NCI-H2107 treated with DMSO at 0.1 percent for 48 hours (cell line): ENCODE data around the gene VSTM4.

ENCODE experiments used
- DNase-seq: peaks from one replicate; lab custom pipeline; 2025; ENCODE audit not compliant: unreplicated experiment; lab: John Stamatoyannopoulos, UW

Gene VSTM4

DNA sequence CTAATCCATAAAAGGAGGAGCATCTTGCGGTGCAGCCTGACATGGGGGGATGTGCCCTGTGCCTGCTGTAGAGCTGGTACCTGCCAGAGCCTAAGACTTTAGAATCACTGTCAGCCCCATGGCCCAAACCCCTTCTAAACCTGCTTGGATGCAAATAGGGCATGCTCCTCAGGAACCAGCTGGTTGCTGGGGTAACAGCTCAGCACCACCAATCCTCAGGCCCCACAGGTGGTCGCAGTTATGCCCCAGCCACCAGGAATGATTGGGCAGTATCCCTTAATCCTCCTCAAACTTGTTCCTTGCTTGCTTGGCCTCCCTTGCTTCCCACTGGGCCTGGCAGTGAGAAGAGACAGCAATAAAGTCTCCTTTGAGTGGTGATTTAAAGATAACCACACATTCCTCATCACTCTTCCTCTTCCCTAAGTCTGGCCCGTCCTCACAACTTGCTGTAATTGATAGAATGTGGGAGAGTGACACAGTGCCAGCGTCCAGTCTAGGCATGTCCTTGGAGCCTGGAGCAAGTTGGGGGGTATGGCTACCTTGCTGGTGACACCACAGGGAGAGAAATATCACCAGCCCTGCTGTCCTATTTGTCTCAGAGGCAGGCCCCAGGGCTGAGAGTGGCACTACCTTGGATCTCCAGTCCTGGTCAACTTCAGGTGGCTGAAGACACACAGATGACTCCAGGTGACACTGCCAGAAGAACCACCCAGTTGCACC, 43.0 kb downstream of the VSTM4 start:
- DNase-seq, result no peak

DNA sequence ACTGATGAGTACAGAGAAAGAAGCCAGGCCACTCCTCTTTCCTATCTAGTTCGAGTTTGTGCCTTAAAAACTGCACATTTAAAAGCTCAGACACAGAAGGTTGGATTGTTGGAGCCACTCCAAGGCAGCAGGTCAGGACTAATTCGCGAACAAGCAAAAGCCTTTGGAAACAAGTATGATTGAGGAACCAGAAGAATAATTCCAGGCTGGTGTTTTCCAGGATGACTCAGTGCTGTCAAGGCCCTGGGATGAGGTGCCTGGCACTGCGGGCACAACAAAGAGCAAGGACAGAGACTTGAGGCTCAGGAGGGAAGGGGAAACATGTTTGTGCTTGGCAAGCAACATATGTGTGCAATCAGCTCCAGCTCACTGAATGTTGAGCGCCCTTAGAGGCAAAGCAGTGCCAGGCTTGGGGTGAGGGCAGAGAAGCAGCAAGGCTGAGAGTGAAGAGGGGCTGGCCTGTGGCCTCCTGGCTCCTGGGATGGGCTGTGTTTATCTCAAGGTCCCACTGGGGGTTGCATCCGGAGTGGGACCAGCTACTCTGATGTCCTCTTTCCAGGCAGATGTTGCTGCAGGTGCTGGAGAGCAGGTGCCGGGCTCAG, 44.1 kb downstream of the VSTM4 start:
- DNase-seq, result no peak

- DNase-seq, result no peak
Observed at GRCh38 chr10:49070701-49071100, 44.6 kb downstream of the VSTM4 start.

- DNase-seq, result no peak
Observed at GRCh38 chr10:49068672-49069217, 46.6 kb downstream of the VSTM4 start.

DNA sequence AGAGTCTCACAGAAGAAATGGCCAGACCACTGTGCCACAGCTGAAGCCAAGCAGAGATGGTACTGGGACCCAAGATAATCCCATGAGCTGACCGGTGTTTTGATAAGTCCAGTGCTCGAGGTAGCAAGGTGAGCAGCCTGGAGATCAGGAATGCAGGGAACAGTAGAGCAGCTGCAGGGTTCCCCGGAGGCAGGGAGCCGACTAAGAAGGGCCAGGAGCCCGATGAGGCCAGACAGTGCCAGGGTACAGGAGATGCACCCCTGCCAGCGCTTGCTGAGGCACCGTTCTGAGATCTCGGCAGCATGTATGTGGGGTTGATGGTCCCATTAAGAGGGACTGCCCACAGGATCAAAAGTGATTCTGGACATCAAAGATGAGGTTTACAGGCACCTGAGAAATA, 47.1 kb downstream of the VSTM4 start:
- no peak for DNase-seq

GRCh38 chr10:49066944-49067730, 48.2 kb downstream of the VSTM4 start:
- no peak for DNase-seq

DNA sequence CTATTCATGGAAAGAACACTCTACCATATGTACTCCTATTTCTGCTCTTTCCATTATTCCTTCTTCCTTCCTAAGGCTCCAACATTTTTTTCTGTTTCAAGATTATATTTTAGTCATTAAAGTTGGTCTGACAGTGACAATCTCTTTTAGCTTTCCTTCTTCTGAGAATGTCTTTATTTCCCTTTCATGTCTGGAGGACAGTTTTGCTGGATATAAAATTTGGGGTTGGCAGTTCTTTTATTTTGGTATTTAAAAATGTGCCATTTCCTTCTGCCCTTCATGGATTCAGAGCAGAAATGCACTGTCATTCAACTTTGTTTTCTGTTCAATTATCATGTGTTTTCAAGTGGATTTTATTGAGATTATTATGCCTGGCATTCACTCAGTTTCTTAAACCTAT, 53.1 kb downstream of the VSTM4 start:
- no peak for DNase-seq

GRCh38 chr10:49061667-49062066, 53.7 kb downstream of the VSTM4 start:
- no peak for DNase-seq

DNA sequence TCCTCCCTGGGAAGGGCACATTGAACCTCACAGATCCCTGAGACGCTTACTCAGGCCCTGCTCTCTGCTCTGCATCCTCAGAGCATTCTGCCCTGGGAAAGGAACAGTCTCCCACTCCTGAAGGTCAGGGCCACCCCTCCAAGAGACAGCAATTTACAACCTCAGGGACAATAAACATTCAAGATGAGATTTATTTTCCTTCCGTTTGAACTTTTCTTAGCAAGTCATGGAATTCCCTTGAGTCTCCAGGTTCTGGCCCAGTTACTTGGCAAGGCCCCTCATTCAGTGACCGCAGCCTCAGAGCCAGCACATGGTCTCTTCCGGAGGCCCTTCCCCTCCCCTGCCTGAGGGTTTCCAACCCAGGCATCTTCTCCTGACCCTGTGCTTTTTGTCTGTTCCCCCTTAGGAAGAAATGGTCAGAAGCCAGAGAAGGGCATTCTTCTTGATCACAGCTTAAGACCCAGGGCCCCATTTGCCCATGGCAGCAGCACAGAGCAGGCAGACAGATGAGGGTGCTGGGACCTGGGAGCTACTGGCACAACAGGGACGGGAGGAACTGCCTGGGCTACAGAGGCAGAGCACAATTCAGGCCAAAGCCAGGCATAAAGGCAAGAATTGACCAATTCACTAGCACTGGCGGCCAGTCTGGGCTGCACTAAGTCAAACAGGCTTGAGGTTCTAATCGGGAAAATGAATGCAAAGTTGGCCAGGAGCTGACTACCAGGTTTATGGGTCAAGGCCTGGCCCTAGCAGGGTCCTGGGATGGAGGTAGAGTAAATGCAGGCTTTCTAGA, 56.7 kb downstream of the VSTM4 start:
- DNase-seq, result no peak

GRCh38 chr10:49057231-49057880, 58.0 kb downstream of the VSTM4 start:
- DNase-seq, result no peak

GRCh38 chr10:49056356-49056755, 59.0 kb downstream of the VSTM4 start:
- DNase-seq, result no peak

DNA sequence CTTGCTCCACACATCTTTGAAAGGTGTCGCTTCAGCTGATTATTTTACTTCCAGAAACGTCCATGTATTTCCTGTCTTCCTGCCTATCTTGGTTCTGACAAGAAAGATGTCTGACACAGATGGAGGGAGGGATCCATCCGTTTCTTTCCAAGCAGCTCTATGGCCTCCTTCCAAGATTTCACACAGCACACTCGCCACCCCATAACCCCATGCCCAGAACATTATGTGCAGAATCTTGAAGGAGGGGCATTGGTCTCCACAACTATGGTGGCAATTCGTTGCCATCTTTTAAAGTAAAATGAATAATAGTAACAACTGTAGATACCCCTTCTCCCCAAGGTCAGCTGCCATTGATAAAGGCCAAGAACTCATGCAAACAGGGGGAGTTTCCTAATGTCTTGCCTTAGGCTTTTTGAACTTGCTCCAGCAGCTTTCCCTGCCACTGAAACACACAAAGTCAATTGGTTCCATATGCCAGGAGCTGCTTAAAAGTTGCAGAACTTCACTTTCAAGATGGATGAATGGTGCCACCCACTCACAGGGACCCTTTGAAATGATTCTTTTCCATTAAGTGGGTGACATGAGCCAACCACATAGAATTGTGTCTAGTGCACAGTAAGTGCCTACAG, 60.0 kb downstream of the VSTM4 start:
- DNase-seq, result no peak

GRCh38 chr10:49054753-49055152, 60.6 kb downstream of the VSTM4 start:
- DNase-seq, result no peak

- no peak for DNase-seq
Observed at GRCh38 chr10:49053998-49054692, 61.2 kb downstream of the VSTM4 start.

DNA sequence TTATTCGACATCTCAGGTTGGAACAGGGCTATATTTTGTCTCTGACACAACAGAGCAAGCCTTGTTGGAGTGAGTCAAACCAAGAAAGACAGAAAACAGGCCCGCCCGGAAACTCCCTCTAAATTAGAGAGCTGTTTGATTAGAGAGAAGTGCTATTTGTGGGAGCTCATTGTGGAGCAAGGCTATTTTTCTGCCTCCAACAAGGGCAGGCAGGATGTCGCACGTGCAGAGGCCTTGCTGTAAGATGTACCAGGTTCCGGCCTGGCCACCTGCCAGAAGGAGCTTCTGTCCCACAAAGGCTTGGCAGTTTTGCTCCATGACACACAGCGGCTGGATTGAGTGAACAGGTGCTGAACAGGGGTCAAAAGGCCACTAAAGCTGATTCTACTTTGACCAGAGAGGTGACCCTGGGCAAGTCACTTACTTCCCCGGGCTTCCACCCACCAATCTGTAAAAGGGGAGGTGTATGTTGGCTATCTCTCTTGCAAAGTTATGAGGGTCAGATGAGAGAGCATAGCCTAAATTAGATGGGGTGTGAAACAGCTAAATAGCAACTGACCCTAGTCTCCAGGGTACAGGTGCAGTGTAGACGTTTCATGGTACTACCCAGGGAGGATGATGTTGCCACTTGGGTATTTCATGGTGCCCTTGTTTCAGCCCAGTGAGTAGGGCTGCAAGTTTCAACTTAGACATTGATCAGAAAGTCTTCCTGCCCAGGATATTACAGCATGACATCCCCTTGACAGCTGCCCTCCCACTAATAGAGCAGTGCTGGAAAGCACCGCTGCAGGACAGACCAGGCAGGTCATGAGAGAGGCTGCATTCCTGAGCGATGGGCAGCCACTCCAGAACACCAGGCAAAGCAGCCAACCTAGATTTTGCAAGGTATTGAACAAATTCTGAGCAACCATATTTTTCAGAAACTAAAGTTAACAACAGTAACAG, 62.0 kb downstream of the VSTM4 start:
- DNase-seq, result no peak

DNA sequence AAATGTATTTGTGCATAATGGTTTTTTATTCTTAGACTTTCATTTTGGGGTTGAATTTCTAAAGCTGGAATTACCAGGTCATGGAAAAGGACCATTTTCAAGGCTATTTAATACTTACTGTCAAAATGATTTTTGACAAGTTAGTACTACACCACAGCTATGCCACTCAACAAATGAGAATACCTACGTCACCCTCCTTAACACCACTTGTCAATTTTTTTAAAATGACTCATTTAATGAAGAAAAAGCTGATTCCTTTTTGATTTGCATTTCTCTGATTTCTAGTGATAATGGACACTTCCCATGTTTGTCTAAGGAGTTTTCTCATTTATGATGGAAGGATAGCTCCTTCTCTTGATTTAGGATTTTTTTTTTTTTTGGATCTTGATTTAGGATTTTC, 63.3 kb downstream of the VSTM4 start:
- no peak for DNase-seq

DNA sequence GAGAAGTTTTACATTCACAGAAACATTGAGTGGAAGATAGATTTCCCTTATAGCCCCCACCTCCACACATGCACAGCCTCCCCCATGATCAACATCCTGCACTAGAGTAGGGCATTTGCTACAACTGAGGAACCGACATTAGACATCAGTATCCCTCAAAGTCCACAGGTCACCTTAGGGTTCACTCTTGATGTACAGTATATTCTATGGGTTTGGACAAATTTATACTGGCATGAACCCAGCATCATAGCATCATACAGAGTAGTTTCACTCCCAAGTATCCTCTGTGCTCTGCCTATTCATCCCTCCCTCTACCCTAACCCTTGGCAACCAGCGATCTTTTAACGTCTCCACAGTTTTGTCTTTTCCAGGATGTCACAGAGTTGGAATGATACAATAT, 64.4 kb downstream of the VSTM4 start:
- no peak for DNase-seq

- DNase-seq, result no peak
Observed at GRCh38 chr10:49050366-49050765, 65.0 kb downstream of the VSTM4 start.
